Chondrocyte (in vitro differentiated cells): ENCODE results near the gene DHPS. TPM values are rescaled to one million over a fixed set of nuclear protein-coding genes. Genes with fewer than 3 reads are reported as not detected.
A peak's percentile ranks its signal among the peaks of the same experiment; 100 is the strongest.

Experiments used
- DNase-seq: peaks from one replicate; pipeline ENCODE4 v3.0.0; 2021; ENCODE audit warnings: mixed read lengths, low spot score
- H3K27ac Mint-ChIP-seq: one replicate; pipeline ENCODE4 v1.8.0; 2021; ENCODE audit warnings: mild to moderate bottlenecking, moderate library complexity, mixed read lengths; ENCODE audit not compliant: unreplicated experiment
- H3K27me3 Mint-ChIP-seq: 2 replicates; pipeline ENCODE4 v1.8.0; 2021; ENCODE audit warnings: low read depth, mixed read lengths
- H3K36me3 Mint-ChIP-seq: 2 replicates; pipeline ENCODE4 v1.8.0; 2021; ENCODE audit warnings: low read depth, mixed read lengths
- H3K4me1 Mint-ChIP-seq: 2 replicates; pipeline ENCODE4 v1.8.0; 2021; ENCODE audit warnings: low read depth, mild to moderate bottlenecking, mixed read lengths
- H3K4me3 Mint-ChIP-seq: one replicate; pipeline ENCODE4 v1.8.0; 2021; ENCODE audit warnings: mild to moderate bottlenecking, moderate library complexity, mixed read lengths; ENCODE audit not compliant: unreplicated experiment
- H3K9me3 Mint-ChIP-seq: 2 replicates; pipeline ENCODE4 v1.8.0; 2021; ENCODE audit warnings: low read depth, mixed read lengths
- CTCF ChIP-seq: fragments of 200-600 bp; sonication (generic); IDR thresholded peaks from 2 replicates; pipeline ENCODE4 v1.5.0; 2021; ENCODE audit warnings: antibody characterized with exemption, mild to moderate bottlenecking, moderate library complexity
- total RNA-seq: library from RNA; stranded (reverse); gene quantifications from 3 replicates; pipeline ENCODE4 v1.2.1, GENCODE V29; 2021

The DHPS gene
- total RNA-seq, 1 donor from 2014 or later = 37.8 TPM

DNA sequence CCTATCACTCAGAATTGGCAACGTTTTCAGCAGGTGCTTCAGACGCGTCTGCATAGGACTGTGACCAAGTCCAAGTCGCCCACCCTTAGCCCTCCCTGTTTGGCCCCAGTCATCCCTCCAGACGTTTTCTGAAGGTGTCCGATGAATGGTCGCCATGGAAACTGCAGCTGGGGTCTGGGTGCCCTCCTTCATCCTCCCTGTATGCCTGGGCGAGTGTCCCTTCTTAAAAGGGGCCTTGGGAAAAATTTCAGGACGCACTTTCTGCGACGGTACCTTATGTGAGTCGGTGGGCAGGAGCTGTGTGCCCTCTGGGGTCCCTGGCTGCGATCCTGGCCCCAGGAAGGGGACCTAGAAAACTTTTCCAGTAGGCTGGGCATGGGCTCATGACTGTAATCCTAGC lies 40.2 kb downstream of the DHPS start:
- Mint-ChIP-seq H3K36me3 (peaks cover 2% of the 10 kb centered on the region), H3K4me1 (peaks cover 7% of the 10 kb centered on the region), H3K4me3 (no peak overlapping the region), H3K27me3 (no peaks in the 10 kb centered on the region), H3K27ac (no peak overlapping the region), H3K9me3 (no peaks in the 10 kb centered on the region)
- peak; percentile 49 for DNase-seq
- TF ChIP-seq CTCF = no peak

GRCh38 chr19:12639901-12640613 lies 41.6 kb downstream of the DHPS start:
- Mint-ChIP-seq H3K27ac (peak overlapping the region; percentile 66), H3K27me3 (no peaks in the 10 kb centered on the region)

DNA sequence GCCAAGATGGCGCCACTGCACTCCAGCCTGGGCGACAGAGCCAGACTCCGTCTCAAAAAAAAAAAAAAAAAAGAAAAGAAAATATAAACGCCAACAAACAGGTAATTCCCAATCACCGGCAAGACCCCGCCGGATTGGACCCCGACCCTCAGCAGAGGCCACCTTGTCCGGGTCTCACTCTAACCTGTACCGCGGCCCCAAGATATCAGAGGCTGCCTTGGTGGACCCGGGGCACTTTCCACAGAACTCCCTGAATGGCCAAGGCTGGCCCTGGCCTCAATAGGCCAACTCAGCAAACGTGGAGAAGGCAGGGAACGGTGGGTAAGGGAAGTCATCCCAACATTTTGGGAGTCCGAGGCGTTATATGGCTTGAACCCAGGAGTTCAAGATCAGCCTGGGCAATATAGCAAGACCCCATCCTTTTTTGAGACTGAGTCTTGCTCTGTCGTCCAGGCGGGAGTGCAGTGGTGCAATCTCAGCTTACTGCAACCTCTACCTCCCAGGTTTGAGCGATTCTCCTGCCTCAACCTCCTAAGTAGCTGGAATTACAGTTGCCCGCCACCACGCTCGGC lies 43.0 kb downstream of the DHPS start:
- H3K4me1 Mint-ChIP-seq = peaks cover 7% of the 10 kb centered on the region
- DNase-seq = peak; percentile 72

More at GRCh38 chr19:12639901-12640613, 41.6 kb downstream of the DHPS start:
- Mint-ChIP-seq H3K4me3 (peak overlapping the region; percentile 51), H3K9me3 (no peaks in the 10 kb centered on the region), H3K36me3 (peaks cover 2% of the 10 kb centered on the region), H3K4me1 (peaks cover 7% of the 10 kb centered on the region)
- peak; percentile 88 for TF ChIP-seq CTCF
- DNase-seq = peak; percentile 91

DNA sequence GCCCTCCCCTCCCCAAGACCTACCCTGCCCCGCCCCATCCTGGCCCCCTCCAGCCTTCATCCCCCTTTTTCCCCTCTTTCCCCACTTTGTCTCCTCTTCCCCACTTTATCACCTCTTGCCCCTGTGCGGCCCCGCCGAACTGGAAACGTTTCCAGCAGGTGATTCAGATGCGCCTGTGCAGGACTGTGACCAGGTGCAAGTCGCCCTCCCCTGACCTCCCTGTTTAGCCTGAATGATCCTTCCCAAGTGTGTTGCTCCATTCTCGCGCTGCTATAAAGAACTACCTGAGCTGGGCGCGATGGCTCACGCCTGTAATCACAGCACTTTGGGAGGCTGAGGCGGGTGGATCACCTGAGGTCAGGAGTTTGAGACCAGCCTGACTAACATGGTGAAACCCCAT lies 45.0 kb downstream of the DHPS start:
- peak; percentile 36 for DNase-seq
- Mint-ChIP-seq H3K36me3 (peaks cover 1% of the 10 kb centered on the region), H3K4me3 (no peak overlapping the region), H3K27me3 (no peaks in the 10 kb centered on the region), H3K27ac (no peak overlapping the region), H3K9me3 (no peaks in the 10 kb centered on the region), H3K4me1 (peaks cover 7% of the 10 kb centered on the region)
- no peak for TF ChIP-seq CTCF

More for the DNA sequence above, 43.0 kb downstream of the DHPS start:
- Mint-ChIP-seq H3K27ac (no peak overlapping the region), H3K4me3 (no peak overlapping the region), H3K36me3 (peaks cover 2% of the 10 kb centered on the region), H3K9me3 (no peaks in the 10 kb centered on the region), H3K27me3 (no peaks in the 10 kb centered on the region)
- TF ChIP-seq CTCF = no peak

DNA sequence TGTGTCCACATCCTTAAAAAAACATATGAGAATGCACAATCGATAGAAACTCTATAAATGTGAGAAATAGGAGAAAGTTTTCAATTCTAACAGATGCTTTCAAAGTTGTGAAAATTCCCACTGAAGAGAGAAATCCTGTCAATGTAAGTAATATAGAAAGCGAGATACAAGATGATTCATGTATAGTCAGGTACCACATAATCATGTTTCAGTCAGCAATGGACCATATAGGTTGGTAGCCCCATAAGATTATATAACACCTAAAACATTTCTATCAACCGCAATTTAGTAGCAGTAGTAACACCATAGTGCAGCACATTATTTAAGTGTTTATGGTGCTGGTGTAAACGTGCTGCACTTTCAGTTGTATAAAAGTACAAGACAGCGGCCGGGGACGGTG lies 52.5 kb downstream of the DHPS start:
- no peak overlapping the region for H3K27ac Mint-ChIP-seq
- H3K9me3 Mint-ChIP-seq = peaks cover 28% of the 10 kb centered on the region
- no peak for DNase-seq
- peaks cover 46% of the 10 kb centered on the region for H3K36me3 Mint-ChIP-seq
- no peaks in the 10 kb centered on the region for H3K4me1 Mint-ChIP-seq
- H3K4me3 Mint-ChIP-seq = no peak overlapping the region
- TF ChIP-seq CTCF = no peak
- H3K27me3 Mint-ChIP-seq = no peaks in the 10 kb centered on the region
